HG02759 (cell line): ENCODE results near the gene AKAP17A.
"Not testable (repeated sequence)": the region's sequence is repeated elsewhere in the genome, so short reads cannot be mapped to it uniquely, and the experiment has no call there.

Source experiments
- ATAC-seq: cut with Tn5 transposase; IDR thresholded peaks from one replicate; pipeline ENCODE4 v1.9.1; 2021; ENCODE audit warnings: mild to moderate bottlenecking, moderate library complexity; ENCODE audit not compliant: unreplicated experiment

Gene AKAP17A

GRCh38 chrX:1601768-1602085 lies 10.3 kb downstream of the AKAP17A start:
- ATAC-seq: no peak

- no peak for ATAC-seq
Measured at GRCh38 chrX:1602299-1602698, 10.9 kb downstream of the AKAP17A start.

GRCh38 chrX:1606496-1606895 lies 15.1 kb downstream of the AKAP17A start:
- ATAC-seq: no peak

GRCh38 chrX:1609311-1609710 lies 17.9 kb downstream of the AKAP17A start:
- no peak for ATAC-seq

- ATAC-seq: no peak
Measured at GRCh38 chrX:1609762-1610161, 18.4 kb downstream of the AKAP17A start.

GRCh38 chrX:1610166-1610565 lies 18.8 kb downstream of the AKAP17A start:
- peak; percentile 66 for ATAC-seq

GRCh38 chrX:1610736-1611135 lies 19.3 kb downstream of the AKAP17A start:
- ATAC-seq: no peak

GRCh38 chrX:1612641-1613286 lies 21.4 kb downstream of the AKAP17A start:
- ATAC-seq: no peak

- ATAC-seq: no peak
Measured at GRCh38 chrX:1614927-1615326, 23.5 kb downstream of the AKAP17A start, which contains the start of gene ASMT. ASMT (plus strand) TSS chrX:1615059; CDS start chrX:1615200, 141 bp downstream.

GRCh38 chrX:1618689-1619088 lies 27.3 kb downstream of the AKAP17A start:
- no peak for ATAC-seq

GRCh38 chrX:1623691-1624090 lies 32.3 kb downstream of the AKAP17A start:
- no peak for ATAC-seq

- not testable (repeated sequence) for ATAC-seq
Measured at GRCh38 chrX:1624158-1624860, 32.9 kb downstream of the AKAP17A start.

GRCh38 chrX:1624861-1625215 lies 33.4 kb downstream of the AKAP17A start:
- ATAC-seq: not testable (repeated sequence)

- no peak for ATAC-seq
Measured at GRCh38 chrX:1629244-1629643, 37.8 kb downstream of the AKAP17A start.

- no peak for ATAC-seq
Measured at GRCh38 chrX:1646009-1646408, 54.6 kb downstream of the AKAP17A start.

GRCh38 chrX:1649621-1650020 lies 58.2 kb downstream of the AKAP17A start:
- ATAC-seq: no peak
